GM15510 (cell line): ENCODE measurements around the gene TNFRSF1A.

Experiments
- POLR2A ChIP-seq: IDR thresholded peaks from 3 replicates; pipeline ENCODE4 v1.6.1; 2011; ENCODE audit warnings: borderline replicate concordance; ENCODE audit not compliant: insufficient read length; ENCODE audit errors: extremely low read depth

Gene TNFRSF1A

DNA sequence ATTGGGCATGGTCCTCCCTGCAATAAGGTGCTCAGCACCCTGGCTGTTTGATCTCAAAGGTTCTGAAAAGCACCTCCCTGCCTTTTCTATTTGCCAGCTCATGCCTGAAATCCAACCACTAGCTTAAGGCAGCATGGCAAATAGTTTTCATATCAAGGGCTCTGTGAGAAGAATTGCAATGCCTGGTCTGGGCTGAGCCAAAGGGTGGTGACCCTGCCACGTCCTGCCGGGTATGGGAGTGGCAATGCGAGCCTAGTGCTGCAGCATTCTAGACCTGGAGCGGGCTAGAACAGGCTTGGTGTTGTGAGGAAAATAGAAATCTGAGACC lies 35.8 kb upstream of the TNFRSF1A start:
- TF ChIP-seq POLR2A: no peak

DNA sequence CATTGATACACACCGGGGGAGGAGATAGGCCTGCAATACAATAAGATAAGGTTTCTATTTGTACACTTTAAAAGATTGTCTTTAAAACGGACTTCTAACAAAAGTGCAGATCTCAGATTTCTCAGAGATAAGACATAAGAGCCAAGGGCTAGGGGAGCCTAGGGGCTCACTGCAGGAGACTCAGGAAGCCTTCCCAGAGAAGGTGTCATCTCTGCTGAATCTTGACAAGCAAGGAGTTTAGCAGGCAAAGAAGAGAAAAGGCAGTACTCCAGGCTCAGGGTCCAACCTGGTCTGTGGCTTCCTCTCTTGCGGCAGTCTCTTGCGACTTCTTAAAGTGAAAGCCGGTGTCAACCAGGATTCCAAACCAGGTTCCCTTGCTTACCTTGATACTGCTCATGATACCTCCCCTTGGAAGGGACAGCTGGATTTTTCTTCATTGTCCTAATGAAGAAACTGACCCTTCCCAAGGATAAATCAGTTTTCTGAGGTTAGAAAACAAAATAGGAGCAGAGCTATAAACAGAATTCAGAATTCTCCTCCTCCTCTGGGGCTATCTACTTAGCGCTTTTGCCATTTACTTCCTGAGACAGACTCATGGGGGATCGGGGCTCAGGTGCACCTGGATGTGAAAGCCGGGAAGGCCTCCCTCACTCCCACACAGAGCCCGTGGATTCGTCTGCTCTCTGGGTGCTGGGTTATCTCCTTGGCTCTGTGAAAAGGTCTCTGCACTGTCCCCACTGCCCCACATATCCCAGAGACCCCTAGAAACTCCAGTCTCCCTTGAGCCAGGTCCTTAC lies 35.2 kb upstream of the TNFRSF1A start:
- no peak for TF ChIP-seq POLR2A

DNA sequence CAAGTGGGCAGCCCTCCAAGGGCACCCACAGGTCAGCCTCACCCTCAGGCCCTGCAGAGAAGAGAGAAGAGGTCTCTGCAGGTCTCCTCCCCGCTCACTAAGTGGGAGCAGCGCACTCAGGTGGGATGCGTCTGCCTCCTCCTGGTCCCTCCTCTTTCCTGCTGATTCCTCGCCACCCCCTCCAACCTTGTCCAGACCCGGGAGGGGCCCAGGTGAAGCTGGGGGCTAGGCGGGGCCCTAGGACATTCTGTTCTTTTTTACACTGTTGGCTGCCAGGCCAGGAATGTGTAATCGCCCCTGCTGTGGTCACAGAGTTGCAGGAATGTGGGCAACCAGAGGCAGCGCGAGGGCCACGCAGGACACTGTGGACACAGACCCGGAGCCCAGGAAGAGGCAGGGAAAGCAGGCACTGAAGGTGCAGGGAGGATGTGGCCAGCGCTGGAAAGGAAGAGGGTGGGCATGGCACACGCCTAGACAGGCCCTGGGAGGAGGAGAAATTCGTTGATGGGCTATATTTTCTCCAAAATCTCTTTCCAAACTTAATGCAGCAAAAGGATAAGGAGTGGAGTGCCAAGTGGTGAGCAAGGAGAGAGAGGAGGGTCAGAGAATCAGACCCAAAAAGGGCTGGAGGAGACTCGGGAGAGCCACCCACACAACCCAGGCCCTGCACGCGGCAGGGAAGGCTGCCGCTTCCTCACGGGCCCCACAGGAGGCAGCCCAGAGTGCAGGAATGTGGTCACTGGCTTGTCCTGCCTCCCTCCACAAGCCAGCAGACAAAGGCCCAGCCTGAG lies 34.4 kb upstream of the TNFRSF1A start:
- no peak for TF ChIP-seq POLR2A

DNA sequence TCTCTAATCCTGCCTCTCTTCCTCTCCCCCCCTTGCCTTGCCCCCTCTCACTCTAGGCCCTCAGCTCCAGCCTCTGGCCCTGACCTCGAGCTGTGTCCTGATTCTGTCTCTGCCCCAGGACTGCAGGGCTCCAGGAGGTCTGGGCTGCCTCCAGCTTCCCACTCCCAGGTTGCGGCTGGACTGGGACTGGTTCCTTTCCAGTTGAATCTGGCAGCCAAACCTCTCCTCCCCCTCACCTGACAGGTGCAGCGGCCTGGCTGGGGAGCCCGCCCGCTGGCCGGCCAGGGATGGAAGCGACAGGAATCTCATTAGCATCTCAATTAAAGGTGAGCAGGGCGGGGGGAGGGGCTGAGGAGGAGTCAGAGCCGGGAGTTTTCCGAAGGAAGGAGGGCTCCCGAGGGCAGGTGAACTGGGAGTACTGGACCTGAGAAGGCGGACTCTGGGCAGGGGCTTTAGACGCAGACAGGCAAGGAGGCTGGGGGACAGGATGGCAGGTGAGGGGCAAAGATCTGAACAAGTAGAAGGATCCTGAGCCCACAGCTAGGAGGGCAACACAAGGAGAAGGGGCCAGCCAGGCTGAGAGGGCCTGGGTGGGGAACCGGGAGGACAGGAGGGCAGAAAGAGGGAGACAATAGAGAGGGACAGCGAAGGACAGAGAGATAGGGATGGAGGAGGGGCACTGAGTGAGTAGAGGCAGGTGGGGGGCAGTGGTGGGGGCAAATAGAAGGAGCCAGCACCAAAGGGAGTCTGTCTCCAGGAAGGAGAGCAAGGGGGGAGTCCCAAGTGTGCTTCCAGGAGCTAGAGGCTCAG lies 33.6 kb upstream of the TNFRSF1A start, which contains the start of gene SCNN1A:
Gene SCNN1A, minus strand, starts transcription at position 295 of the 810 bp plus-strand sequence. CDS start 780 bp downstream, outside the sequence.
- no peak for TF ChIP-seq POLR2A

DNA sequence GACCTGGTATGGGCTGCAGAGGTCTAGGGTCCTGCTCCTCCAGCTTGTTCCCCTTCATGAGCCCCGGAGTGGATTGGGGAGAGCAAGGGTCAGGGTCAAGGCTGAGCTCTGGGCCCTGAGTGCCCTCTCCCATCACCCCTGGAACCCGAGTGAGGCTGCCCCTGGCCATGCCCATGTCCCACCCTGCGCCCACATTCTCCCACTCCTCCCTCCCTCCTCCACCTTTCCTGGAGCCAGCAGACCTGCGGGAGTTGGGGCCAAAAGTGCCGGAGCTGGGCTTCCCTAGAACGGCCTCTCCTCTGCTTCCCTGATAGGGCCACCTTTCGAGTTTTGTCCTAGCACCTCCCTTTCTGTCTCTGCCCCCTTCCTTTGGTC lies 32.9 kb upstream of the TNFRSF1A start:
- no peak for TF ChIP-seq POLR2A

DNA sequence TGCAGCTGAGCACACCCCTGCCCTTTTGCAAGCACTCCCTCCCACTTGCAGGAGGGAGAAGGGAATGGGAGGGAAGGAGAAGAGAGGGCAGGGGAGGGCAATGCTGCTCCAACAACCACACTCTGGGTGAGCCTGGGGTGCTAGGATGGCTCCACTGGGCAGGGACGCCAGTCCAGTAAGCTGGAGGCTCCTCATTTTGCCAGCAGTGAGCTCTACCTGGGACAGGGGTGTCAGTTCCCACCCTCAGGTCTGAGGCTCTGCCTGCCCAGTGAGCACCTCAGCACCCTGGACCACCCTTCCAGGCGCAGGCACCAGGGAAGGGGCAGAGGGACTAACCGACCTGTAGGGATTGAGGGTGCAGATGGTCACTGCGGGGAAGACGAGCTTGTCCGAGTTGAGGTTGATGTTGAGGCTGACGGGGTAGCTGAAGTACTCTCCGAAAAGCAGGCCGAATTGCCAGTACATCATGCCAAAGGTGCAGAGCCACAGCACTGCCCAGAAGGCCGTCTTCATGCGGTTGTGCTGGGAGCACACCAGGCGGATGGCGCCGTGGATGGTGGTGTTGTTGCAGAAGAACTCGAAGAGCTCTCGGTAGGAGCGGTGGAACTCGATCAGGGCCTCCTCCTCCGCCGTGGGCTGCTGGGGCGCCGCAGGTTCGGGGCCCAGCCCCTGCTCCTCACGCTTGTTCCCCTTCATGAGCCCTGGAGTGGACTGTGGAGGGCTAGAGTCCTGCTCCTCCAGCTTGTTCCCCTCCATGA lies 32.3 kb upstream of the TNFRSF1A start:
- no peak for TF ChIP-seq POLR2A

DNA sequence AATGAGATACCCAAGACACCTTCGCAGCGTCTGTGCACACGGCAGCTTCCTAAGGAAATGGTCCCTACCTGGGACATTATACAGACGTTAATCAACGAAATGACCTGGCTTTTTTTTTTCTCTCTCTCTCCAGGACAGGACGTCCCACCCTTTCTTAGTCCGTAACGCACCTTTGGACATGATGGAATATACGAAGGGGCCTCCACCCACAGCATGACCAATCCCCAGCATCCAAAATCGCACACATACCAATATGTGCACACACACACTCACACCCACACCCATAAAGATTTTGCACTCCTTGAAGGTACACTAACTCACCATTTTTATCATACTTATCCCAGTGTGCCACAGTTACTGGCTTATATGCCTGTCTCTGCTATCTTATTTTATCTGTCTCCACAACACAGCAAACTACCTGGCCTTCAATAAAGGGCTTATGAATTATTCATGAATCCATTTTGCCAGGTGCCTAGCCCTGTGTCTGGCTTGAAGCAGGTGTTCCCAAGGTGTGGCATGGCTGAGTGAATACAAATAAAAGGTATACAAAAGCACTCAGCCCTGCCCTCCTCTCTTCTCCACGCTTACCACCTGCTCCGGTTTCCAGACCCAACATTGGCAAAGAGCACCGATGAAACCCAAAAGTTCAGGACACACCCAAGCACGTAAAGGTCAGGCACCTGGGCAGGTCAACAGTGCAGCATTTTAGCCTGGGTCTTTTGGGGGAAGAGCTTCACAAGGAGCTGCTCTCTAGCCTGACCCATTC lies 31.3 kb upstream of the TNFRSF1A start:
- no peak for TF ChIP-seq POLR2A

DNA sequence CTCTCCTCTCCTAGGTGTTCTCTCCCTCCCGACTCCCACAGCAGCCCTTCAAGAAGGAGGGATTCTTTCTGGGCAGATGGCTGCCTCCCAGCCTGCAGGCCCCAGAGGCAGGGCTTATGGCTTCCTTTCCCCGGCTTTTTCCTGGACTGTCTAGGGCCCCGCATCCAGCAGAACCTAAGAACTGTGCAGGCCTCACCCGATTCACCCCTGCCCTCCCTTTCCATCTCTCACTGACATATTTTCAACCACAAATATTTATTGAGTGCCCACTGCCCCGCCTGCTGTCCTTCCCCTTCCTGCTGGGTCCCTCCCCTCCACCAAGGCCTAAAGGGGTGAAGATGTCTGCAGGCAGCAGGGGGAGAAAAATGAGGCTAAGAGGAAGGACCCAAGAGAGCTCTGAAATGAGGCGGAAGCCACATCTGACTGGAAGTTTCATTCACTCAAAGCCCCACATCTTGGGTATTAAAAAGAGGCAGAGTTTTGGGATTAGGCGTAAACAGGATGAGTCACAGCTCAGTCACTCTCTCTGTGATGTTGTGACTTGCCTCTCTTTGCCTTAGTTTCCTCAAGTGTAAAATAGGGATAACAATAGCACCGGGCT lies 30.6 kb upstream of the TNFRSF1A start:
- TF ChIP-seq POLR2A: no peak

DNA sequence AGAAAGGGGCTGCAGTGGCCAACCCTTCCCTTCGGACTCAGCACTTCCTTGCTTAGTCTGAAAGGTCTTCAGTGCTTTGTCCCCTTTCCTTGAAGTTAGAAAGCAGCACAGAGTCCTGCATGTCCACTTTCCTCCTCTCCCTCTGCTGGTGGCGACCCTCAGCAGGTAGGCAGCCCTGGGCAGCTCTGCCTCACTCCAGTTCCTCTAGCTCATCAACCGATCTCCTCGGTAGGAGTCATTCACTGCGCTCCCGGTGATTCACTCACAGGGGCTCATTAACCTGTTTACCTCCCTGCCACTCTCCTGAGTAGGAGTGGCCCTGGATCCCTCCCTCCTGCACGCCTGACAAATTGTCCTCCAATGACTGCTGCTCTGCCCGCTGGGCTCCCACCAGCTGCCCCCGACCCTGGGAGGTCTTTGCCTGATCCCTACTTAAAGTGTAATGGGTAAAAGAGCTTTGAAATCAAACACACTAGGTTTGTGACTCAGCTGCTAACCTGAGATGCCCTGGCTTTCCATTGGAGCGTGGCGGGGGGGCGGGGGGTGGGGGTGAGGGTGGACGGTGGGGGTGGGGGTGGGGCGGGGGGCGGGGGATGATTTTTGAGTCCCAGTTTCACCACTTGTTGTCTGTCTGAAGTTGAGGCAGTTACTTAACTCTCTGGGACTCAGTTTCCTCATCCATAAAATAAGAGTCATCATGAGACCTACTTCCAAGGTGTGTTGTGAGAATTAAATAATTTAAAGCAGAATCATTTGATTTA lies 29.3 kb upstream of the TNFRSF1A start:
- no peak for TF ChIP-seq POLR2A

DNA sequence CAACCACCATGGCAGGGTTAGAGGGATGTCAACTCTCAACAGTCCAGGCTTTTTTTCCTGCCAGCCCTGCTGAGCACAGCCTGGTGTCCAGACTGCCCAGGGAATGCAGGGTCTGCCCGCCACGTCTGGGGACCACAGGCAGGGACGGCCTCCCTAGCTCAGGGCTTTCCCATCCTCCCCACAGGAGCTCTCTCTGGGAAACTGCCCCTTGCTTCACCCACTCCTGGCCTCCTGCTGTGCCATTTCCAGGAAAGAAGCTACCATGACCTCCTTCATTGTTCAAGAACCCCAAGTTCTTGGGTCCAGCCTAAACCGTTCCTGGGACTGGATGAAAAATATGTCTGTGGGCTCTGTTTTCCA lies 28.7 kb upstream of the TNFRSF1A start:
- no peak for TF ChIP-seq POLR2A

DNA sequence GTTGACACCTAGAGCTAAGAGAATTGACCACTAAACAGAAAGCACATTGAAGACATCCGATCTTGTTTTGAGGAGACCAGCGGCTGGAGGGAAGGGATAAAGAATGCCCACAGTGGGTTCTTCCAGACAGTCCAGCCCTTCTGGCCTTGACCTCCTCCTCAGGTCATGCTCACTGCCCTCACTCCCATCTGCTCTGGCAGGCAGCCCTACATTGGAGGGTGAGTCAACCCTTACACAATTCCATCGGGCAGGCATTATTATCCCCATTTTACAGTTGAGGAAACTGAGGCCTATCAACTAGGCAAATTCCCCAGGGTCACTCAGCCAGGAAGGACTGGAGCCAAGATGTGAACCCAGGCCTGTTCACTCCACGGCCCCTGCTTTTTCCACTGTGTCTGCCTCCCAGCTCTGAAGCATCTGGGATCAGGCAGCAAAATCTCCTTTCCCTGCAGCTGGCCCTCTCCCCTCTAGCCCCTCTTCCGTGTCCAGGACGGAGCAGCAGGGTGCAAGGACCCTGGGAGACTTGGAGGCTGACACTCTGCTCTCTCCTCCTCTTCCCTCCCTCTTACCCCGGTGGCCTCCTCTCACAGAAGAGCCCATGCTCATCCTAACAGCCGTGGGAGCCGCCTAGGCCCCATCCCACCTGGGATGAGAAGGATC lies 28.2 kb upstream of the TNFRSF1A start:
- TF ChIP-seq POLR2A: no peak

DNA sequence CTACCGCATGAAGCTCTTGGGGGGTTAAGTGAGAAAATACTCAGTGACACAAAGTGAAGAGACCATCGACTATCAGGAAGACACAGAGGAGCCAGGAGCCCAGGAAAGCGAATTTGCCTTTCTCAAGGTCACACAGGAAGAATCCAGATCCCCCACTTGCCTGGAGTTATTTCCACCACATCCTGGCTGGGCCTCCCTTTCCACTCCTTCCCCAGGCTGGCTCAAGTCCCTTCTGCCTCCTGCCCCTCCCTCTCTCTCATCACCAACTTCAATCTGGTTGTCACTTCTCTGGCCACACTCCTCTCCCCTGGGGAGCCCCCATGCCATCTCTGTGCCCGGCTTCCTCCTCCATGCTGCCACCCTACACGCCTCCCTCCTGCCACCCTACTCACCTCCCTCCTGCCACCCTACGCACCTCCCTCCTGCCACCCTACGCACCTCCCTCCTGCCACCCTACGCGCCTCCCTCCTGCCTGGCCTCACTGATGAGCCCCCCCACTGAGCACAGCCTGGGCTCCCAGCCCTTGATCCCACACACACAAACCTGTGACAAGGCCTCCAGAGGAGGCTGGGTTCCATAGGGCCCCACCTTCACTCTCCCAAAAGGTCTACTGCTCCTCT lies 27.1 kb upstream of the TNFRSF1A start:
- no peak for TF ChIP-seq POLR2A
